ENCODE measurements around the gene GABRR1.

- TF ChIP-seq CTCF (IDR thresholded peaks at IDR 0.05; ENCODE audit: low read depth, low read length, poor library complexity, severe bottlenecking) (no peak), EZH2phosphoT487 (IDR thresholded peaks at IDR 0.05; ENCODE audit: borderline replicate concordance, low read length) (no peak)
These were observed 40.2 kb upstream of the GABRR1 start for GRCh38 chr6:89257346-89257745.
